ENCODE measurements around the gene EEF1AKMT3.

DNA sequence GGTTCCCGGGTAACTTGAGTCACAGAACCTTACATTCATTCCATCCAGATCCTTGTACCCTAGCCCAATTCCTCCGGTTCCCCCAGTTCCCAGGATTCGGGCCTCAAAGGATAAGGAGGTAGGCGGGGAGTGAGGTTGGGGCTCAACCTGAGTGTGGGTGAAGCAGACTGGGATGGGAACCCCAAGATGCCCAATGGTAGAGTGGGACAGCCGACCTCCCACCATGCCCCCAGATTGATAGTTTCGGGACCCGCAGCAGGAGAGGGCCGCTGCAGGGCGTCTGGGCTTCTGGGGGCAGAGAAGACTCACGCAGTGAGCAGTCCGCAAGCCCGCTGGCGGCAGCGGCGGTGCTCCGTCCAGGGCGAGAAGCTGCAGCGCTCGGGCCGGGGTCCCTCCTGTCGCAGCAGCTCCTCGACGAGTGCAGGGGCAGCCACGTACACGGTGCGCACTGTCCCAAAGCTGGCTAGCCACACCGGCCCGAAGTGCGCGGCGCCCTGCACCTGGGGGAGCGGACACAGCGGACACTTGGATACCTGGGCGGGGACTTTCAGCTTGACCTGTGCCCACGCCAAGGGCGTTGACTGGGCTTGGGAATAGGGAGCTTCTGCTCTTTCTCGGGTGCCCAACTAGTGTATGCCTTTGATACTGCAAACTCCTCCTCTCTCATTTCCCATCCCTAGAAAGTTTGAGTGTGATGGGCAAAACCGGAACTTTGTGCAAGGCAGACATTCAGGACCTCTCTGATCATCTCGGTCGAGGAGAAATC lies 6.5 kb upstream of the EEF1AKMT3 start:
- TF ChIP-seq CTCF (IDR thresholded peaks at IDR 0.05; ENCODE audit: low read length) = no peak
- no peak for TF ChIP-seq EZH2 (optimal IDR thresholded peaks at IDR 0.05; ENCODE audit: low read depth, low read length)
- TF ChIP-seq EZH2phosphoT487 (IDR thresholded peaks at IDR 0.05; ENCODE audit: low read length) = no peak

Measured in MM.1S (cell line).